ENCODE results near the gene IL2RA.
"Not testable (repeated sequence)": the region's sequence is repeated elsewhere in the genome, so short reads cannot be mapped to it uniquely, and the experiment has no call there.

DNA sequence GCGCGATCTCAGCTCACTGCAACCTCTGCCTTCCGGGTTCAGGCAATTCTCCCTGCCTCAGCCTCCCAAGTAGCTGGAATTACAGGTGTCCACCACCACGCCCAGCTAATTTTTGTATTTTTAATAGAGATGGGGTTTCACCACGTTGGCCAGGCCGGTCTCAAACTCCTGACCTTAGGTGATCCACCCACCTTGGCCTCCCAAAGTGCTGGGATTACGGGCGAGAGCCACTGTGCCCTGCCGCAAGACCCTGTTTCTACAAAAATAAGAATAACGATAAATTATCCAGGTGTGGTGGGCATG is 101.2 kb downstream of the IL2RA start:
- TF ChIP-seq, protein P1, sequence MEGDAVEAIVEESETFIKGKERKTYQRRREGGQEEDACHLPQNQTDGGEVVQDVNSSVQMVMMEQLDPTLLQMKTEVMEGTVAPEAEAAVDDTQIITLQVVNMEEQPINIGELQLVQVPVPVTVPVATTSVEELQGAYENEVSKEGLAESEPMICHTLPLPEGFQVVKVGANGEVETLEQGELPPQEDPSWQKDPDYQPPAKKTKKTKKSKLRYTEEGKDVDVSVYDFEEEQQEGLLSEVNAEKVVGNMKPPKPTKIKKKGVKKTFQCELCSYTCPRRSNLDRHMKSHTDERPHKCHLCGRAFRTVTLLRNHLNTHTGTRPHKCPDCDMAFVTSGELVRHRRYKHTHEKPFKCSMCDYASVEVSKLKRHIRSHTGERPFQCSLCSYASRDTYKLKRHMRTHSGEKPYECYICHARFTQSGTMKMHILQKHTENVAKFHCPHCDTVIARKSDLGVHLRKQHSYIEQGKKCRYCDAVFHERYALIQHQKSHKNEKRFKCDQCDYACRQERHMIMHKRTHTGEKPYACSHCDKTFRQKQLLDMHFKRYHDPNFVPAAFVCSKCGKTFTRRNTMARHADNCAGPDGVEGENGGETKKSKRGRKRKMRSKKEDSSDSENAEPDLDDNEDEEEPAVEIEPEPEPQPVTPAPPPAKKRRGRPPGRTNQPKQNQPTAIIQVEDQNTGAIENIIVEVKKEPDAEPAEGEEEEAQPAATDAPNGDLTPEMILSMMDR (IDR thresholded peaks at IDR 0.05): not testable (repeated sequence)
- TF ChIP-seq EZH2 (IDR thresholded peaks at IDR 0.05; ENCODE audit: borderline replicate concordance, insufficient read depth, low read depth, low read length, poor library complexity, severe bottlenecking): not testable (repeated sequence)
